NCI-H2081 treated with DMSO at 0.1 percent for 48 hours (cell line): ENCODE measurements around the gene RSF1.

Source experiments
- DNase-seq: peaks from one replicate; lab custom pipeline; 2025; lab: John Stamatoyannopoulos, UW

Gene RSF1

GRCh38 chr11:77748266-77748665 lies 72.3 kb downstream of the RSF1 start:
- no peak for DNase-seq

DNA sequence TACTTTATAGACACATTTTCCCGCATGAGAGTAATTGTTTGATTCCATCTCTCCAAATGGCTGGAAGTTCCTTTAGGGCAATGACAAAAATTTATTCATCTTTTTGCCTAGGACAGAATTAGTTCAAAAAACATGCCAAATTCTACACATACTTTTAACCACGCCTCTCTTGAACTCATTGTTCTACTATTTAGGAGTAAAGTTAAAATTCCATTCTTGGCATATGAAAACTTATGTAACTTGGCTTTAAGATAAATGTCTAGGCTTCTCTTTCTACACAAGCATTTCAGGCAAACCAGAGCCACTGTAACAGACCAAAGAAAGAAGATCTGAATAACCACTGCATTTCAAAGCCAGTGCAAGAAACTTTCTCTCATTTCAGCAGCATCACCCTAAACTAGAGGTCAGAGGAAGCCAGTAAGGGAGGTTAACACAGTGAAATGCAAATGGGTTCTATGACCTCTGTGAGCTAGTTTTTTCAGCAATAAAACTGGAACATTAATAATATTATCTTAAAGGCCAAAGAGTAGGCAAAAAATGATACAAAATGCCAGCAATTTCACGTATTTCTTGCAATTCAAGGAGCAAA lies 73.0 kb downstream of the RSF1 start:
- no peak for DNase-seq

GRCh38 chr11:77736473-77736872 lies 84.0 kb downstream of the RSF1 start:
- DNase-seq, result no peak

GRCh38 chr11:77734890-77735289 lies 85.6 kb downstream of the RSF1 start:
- DNase-seq, result no peak

DNA sequence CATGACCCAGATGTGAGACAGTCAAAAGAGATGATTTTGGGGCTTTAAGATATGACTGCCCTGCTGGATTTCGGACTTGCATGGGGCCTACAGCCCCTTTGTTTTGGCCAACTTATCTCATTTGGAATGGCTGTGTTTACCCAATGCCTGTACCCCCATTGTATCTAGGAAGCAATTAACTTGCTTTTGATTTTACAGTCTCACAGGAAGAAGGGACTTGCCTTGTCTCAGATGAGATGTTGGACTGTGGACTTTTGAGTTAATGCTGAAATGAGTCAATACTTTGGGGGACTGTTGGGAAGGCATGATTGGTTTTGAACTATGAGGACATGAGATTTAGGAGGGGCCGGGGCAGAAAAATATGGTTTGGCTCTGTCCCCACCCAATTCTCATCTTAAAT lies 88.4 kb downstream of the RSF1 start:
- no peak for DNase-seq

- DNase-seq, result no peak
Measured at GRCh38 chr11:77730789-77731188, 89.7 kb downstream of the RSF1 start.

DNA sequence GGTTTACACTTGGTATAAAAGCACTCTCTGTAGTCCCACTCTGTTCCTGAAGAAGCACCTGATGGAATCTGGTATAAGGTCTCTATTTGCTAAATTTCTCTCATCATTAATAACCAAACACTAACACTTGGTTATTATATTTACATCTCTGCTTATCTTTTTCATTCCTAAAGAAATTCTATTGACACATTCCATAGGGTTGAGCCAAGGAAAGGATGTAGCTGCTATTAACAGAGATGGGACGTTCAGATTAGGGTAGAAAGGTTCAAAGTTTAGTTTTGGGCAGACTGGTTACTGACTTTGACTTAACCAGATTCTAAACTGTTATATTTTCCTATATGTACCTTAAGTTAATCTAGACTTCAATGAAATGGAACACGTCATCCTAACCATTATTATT lies 91.5 kb downstream of the RSF1 start:
- no peak for DNase-seq

DNA sequence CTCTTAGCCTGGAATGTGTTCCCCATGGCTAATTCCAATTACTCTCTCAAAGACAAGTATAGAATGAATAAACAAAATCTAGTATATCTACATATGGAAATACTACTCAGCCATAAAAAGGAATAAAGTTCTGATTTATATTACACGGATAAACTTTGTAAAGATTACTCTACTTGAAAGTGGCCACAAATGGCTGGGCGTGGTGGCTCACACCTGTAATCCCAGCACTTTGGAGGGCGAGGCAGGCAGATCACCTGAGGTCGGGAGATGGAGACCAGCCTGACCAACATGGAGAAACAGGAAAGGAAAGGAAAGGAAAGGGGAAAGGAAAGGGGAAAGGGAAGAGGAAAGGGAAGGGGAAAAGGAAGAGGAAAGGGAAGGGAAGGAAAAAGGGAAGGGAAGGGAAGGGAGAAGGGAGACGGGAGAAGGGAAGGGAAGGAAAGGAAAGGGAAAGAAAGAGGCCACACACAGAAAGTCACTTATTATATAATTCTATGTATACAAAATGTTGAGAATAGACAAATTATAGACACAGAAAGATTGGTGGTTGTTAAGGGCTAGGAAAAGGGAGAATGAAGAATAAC lies 92.2 kb downstream of the RSF1 start:
- no peak for DNase-seq

DNA sequence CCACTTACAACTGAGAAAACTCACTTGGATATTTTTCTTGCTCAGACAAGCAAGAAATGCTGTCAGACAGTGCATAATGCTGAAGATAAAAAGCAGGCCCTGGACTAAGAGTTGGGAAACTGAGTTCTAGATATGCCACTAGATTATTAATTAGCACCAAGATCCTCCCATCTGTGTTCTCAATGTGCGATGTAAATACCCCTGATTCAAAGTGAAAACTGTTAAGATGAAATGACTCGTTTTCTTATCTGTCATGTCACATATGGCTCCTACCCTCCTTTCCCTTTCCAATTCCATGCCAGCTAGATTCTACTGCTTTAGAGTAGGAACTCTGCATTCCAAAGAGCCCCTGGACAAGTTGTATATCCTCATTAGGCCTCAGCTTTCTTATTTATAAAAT lies 94.0 kb downstream of the RSF1 start:
- DNase-seq, result no peak

- no peak for DNase-seq
Measured at GRCh38 chr11:77725433-77725832, 95.1 kb downstream of the RSF1 start.

GRCh38 chr11:77724636-77725035 lies 95.9 kb downstream of the RSF1 start:
- DNase-seq, result no peak

GRCh38 chr11:77723024-77723423 lies 97.5 kb downstream of the RSF1 start:
- no peak for DNase-seq

- no peak for DNase-seq
Measured at GRCh38 chr11:77710358-77710757, 110.2 kb downstream of the RSF1 start.

DNA sequence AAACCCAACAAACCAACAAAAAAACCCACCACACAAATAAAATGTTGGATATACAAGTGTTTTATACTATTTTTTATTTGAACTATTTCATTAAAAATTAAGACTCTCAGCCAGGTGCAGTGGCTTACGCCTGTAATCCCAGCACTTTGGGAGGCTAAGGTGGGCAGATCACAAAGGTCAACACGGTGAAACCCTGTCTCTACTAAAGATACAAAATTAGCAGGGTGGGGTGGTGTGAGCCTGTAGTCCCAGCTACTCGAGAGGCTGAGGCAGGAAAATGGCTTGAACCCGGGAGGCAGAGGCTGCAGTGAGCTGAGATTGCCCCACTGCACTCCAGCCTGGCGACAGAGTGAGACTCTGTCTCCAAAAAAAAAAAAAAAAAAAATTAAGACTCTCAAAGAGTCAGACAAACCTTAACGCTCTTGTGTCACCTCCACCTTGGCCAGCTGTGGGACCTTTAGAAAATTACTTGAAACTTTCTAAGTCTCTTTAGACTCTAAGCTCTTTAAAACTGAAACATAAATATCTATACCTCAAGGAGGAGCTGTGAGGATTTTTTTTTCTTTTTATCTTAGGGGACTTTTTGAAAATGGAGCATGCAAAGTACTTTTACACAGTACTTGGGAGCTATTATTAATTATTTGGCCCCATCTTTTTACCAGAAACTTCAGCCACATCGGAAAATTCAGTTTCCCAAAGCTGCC lies 114.5 kb downstream of the RSF1 start:
- no peak for DNase-seq

DNA sequence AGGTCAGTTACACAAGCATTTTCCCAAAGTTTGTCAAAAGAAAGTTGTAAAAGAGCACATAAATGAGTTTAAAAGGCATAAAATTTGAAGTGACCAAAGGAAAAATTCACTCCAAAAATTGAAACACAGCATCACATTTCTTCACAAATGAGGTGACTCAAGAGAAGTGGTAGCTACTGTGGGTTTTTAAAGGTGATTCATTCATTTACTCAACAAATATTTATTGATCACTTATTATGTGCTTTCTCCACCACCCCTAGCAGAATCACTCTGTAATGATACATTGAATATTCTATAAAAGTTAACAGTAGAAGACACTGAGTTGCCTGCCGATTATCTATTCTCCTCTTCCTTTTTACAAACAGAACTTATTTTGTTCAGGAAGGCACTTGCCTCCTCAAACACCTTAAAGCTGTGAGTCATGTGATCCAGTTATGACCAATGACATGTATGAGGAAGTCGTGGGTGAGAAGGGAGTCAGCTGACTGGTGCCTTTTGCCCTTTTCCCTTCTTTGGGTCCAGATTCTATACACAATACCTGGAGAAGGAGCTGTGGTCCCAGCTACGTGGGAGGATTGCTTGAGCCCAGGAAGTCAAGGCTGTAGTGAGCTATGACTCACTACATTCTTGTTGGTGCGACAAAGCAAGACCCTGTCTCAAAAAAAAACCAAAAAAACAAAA lies 115.2 kb downstream of the RSF1 start:
- DNase-seq, result no peak

GRCh38 chr11:77704029-77704428 lies 116.5 kb downstream of the RSF1 start:
- DNase-seq, result no peak

DNA sequence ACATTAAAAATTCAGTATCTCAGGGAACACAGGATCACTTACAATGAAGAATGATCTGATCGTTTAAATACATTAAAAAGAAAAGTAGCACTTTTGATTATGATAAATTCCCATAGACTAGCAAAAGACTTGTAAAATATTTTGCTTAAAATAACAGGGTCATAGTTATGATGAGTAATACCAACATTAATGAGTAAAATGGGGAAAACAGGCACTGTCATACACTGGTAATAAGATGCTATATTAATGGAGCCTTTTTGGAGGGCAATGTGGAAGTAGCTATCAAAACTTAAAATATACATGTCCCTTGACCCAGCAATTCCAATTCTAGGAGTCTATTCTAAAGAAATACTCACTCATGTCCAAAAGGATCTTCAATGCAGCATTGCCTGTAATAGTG lies 121.1 kb downstream of the RSF1 start:
- DNase-seq, result no peak

GRCh38 chr11:77698896-77699295 lies 121.6 kb downstream of the RSF1 start:
- no peak for DNase-seq

- no peak for DNase-seq
Measured at GRCh38 chr11:77697865-77698264, 122.7 kb downstream of the RSF1 start.

GRCh38 chr11:77695417-77695816 lies 125.1 kb downstream of the RSF1 start:
- DNase-seq, result no peak

DNA sequence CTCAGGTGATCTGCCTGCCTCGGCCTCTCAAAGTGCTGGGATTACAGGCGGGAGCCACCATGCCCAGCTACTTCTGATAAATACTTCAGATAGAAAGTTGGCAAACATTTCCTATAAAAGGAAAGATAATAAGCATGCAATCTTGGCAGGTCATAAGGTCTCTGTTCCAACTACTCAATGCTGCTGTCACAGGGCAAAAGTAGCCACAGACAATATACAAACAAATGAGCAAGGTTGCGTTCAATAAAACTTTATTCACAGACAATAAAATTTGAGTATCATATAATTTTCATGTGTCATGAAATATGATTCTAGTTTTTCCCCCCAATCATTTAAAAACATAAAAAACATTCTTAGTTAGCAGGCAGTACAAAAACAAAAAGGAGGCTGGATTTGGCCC lies 129.9 kb downstream of the RSF1 start:
- DNase-seq, result no peak

GRCh38 chr11:77687088-77687487 lies 133.4 kb downstream of the RSF1 start:
- DNase-seq, result no peak

- no peak for DNase-seq
Measured at GRCh38 chr11:77677138-77677537, 143.4 kb downstream of the RSF1 start.
